ENCODE measurements around the gene DMD. TPM values are rescaled to one million over a fixed set of nuclear protein-coding genes. Genes with fewer than 3 reads are reported as not detected.
"Not testable (repeated sequence)": the region's sequence is repeated elsewhere in the genome, so short reads cannot be mapped to it uniquely, and the experiment has no call there.

DMD gene
- polyA plus RNA-seq, 3 donors = 17.3 to 18.8 (median 18.0) TPM

DNA sequence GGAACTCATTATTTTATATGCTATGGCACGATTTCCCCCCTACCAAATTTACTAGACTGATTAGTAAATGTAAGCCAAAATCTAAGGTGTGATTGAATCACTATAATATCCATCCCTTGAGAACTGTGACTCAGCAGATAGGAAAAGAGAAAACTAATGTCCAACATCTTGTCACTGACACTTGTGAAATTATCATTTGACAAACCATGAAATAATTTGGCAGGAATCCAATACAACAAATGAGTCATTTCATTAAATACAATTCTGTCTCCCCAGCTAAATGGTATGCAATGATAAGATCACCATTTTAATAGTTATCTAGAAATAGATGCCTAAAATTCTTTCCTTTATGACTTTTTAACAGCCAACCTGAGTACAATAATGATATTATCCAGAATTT lies 462.3 kb downstream of the DMD start:
- no peak for DNase-seq (ENCODE audit: extremely low read depth in 1 of 11, low read depth in 9 of 11, low spot score in 4 of 11)

GRCh38 chrX:32745323-32745722 lies 466.0 kb downstream of the DMD start:
- DNase-seq (ENCODE audit: extremely low read depth in 1 of 11, low read depth in 9 of 11, low spot score in 4 of 11) = no peak

DNA sequence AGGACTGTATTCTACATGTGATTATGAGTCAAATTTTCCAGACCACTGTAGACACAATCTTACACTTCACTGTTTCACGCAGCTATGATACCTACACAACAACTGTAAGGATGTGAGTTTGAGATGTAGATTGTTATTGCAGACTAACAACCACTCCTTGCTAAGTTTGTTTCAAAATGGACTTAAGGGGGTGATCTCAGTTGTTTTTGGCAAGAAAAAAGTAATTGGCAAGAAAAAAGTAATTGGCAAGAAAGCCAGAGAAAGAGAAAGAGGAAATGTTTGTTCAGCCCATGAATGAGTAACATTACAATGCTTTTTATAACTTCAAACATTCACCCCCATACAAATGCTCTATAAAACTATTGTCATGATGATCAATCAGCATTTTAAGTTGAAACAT lies 466.4 kb downstream of the DMD start:
- no peak for DNase-seq (ENCODE audit: extremely low read depth in 1 of 11, low read depth in 9 of 11, low spot score in 4 of 11)

- no peak for DNase-seq (ENCODE audit: extremely low read depth in 1 of 11, low read depth in 9 of 11, low spot score in 4 of 11)
Measured at GRCh38 chrX:32741910-32742309, 469.4 kb downstream of the DMD start.

DNA sequence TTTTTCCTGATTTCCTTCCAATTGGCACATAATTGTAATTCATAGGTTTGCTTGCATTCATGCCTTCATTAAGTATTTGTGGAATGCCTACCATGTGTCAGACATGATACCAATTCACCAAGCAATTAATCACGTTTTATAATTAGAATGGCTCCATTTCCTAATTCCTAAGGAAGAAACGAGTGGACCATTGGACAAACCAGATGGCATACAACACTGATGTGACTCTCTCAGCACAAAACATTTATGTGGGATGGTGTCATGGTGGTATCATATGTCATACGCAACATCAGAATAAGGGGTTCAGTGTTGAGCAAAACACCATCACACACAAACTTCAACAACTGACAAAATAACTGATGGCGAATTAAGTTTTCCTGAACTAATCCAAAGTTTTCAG lies 502.8 kb downstream of the DMD start:
- DNase-seq (ENCODE audit: extremely low read depth in 1 of 11, low read depth in 9 of 11, low spot score in 4 of 11) = no peak

GRCh38 chrX:32705385-32705784 lies 506.0 kb downstream of the DMD start:
- DNase-seq (ENCODE audit: extremely low read depth in 1 of 11, low read depth in 9 of 11, low spot score in 4 of 11) = not testable (repeated sequence)

DNA sequence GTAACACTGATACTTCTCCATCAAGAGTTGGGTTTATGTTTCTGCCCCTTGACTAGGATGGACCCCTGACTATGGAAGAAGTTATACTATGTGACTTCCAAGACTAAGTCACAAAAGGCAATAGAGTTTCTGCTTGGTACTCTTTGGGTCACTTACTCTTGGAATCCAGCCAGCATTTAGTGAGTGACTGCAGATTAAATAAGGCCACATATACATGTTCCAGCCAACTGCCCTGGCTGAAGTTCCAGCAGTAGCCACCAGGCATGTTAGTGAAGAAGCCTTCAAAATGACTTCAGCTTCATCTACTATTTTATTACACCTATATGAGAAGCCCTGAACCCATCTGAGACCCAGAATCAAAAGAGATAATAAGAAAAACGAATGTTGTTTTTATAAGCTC lies 524.0 kb downstream of the DMD start:
- DNase-seq (ENCODE audit: extremely low read depth in 1 of 11, low read depth in 9 of 11, low spot score in 4 of 11) = no peak

DNA sequence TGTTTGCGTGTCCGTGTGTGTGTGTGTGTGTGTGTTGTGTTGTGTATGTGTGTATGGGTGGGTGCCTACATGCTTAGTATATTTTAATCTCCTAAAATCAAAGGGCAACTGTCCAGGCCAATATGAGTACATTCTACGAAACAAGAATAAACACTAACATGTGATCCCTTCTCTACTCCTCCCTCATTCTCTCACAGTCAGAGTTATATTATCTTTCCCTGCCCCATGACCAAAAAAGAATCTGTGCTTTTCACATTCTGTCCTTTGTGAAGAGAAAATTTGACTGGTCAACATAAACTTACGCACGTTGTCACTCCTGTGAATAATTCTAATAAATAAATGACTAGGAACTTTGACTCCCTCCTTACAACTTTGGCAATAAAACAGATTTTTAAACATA lies 532.9 kb downstream of the DMD start:
- DNase-seq (ENCODE audit: extremely low read depth in 1 of 11, low read depth in 9 of 11, low spot score in 4 of 11) = no peak

DNA sequence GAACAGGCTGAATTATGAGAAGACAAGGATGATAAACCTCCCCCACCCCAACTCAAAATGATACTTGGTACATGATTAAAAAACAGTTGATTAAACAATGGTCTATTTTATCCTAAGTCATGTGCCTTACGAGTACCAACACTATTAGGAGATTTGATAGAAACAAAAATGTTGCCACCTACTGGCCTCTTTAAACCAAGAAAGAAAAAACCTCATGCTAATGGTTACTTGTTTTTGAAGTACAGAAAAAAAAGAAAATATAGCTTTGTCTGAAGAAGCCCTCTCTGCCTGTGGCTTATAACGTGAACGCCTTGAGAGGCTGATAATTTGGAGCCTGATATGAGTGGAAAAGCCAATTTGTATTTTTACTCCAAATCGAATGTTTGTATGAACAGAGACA lies 538.2 kb downstream of the DMD start:
- DNase-seq (ENCODE audit: extremely low read depth in 1 of 11, low read depth in 9 of 11, low spot score in 4 of 11) = peak in 2 of 11 donors; percentile 0 to 1

DNA sequence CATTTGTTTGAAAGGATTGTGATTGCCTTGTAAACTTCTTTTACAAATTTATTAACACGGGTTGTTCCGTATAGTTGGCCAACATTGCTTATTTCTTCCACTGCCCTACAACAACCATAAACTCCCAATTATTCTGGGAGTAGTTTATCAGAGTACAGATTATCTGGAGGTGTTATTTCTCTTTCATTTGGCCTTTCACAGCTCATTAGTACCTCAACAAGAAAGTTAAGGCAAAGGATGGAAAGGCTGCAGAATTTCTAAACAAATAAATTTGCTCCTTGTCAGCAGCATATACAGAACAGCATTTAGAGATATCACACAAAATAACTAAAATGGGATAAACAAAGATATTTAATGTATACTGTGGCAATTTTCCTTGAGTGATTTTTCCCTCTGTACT lies 548.8 kb downstream of the DMD start:
- no peak for DNase-seq (ENCODE audit: extremely low read depth in 1 of 11, low read depth in 9 of 11, low spot score in 4 of 11)

- no peak for DNase-seq (ENCODE audit: extremely low read depth in 1 of 11, low read depth in 9 of 11, low spot score in 4 of 11)
Measured at GRCh38 chrX:32644476-32645245, 566.7 kb downstream of the DMD start.

GRCh38 chrX:32642283-32642682 lies 569.1 kb downstream of the DMD start:
- no peak for DNase-seq (ENCODE audit: extremely low read depth in 1 of 11, low read depth in 9 of 11, low spot score in 4 of 11)

DNA sequence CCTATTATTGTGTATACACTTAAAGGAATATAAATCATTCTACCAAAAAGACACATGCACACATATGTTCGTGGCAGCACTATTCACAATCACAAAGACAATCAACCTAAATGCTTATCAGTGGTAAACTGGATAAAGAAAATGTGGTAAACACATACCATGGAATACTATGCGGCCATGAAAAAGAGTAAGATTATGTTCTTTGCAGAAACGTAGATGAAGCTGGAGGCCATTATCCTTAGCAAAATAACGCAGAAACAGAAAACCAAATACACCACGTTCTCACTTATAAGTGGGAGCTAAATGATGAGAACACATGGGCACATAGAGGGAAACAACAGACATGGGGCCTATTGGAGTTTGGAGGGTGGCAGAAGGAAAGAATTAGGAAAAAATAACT lies 593.2 kb downstream of the DMD start:
- no peak for DNase-seq (ENCODE audit: extremely low read depth in 1 of 11, low read depth in 9 of 11, low spot score in 4 of 11)

DNA sequence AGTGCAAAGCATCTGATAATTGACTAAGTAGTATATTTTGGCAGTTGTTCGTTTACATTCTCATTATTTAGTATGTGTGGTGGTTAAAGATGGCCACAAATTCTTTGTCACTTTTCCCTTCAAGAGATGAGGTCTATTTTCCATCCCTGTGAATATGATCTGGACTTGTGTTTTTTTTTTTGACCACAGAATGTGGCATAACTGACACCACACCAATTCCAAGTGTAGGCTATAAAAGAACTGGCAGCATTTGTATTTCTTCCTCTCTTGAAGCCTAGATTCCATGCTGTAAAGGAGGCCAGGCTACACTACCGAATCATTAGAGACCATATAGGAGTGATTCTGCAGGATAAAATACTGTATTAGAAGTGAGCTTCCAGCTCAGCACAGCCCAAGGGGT lies 596.6 kb downstream of the DMD start:
- no peak for DNase-seq (ENCODE audit: extremely low read depth in 1 of 11, low read depth in 9 of 11, low spot score in 4 of 11)

- DNase-seq (ENCODE audit: extremely low read depth in 1 of 11, low read depth in 9 of 11, low spot score in 4 of 11) = no peak
Measured at GRCh38 chrX:32599156-32599555, 612.2 kb downstream of the DMD start.

GRCh38 chrX:32598707-32599106 lies 612.6 kb downstream of the DMD start:
- no peak for DNase-seq (ENCODE audit: extremely low read depth in 1 of 11, low read depth in 9 of 11, low spot score in 4 of 11)

DNA sequence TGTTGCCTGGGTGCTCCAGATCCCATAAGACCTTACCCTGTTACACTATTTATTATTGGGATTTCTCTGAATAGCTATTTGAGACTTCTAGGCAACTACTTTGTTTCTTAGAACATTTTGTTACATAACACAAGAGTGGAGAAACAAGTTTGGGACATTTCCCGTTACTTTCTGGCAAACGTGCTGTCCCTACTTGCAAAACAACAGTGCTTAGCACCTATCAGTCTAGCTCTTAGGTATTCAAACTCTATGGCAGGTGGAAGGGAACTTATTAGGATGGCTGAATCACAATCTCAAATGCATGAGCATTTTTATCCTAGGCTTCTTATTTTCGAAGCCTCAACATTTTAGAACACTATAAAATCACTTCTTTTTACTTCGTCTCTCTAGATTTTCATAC lies 613.6 kb downstream of the DMD start:
- no peak for DNase-seq (ENCODE audit: extremely low read depth in 1 of 11, low read depth in 9 of 11, low spot score in 4 of 11)

GRCh38 chrX:32592786-32593185 lies 618.6 kb downstream of the DMD start:
- no peak for DNase-seq (ENCODE audit: extremely low read depth in 1 of 11, low read depth in 9 of 11, low spot score in 4 of 11)

DNA sequence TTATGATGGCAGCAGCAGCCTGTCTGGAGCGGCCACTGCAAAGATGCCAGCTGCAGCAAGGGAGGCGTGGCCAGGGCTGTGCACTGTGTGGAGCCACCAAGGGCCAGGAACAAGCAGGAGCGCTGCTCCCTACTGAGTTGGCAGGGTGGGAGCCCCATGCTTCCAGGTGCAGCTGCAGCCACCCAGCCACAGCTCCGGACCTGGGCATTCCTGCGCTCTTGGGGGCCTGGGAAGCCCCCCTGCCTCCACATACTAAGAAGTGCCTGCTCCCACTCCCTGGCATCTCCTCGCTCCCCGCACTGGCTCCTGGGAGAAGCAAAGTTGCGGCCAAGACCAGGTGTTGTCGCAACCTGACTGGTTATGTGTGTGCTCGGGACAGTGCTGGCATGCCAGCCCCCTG lies 619.8 kb downstream of the DMD start:
- DNase-seq (ENCODE audit: extremely low read depth in 1 of 11, low read depth in 9 of 11, low spot score in 4 of 11) = no peak

DNA sequence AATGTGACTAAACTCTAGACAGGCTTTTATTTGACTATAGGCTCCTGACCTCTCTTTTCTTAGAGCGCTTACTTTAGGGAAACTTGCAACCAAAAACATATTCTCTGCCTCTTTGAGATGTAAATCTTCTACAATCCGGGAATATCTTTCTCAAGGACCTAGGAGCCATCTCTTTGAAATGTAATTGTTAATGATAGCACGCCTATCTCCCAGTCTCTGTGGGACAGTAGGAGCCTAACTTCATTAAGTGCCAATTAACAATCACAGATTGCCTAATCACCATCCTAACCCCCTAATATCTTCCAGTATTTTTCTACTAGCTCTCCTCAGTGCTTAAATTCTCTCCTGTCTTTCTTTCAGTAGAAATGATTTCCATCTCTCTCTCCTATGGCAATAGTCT lies 628.6 kb downstream of the DMD start:
- DNase-seq (ENCODE audit: extremely low read depth in 1 of 11, low read depth in 9 of 11, low spot score in 4 of 11) = no peak

DNA sequence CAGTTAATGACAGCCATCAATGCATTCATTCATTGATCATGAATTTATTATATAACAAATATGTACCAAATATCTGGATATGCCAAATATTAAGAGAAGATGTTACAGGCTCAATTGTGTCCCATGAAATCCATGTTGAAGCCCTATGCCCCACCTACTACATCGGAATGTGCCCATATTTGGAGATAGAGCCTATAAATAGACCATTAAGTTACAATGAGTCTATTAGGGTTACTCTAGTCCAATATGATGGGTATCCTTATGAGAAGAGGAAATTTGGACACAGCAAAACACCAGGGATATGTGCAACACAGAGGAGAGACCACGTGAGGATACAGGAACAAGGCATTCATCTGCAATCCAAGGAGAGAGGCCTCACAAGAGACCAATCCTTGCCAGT lies 634.5 kb downstream of the DMD start:
- no peak for DNase-seq (ENCODE audit: extremely low read depth in 1 of 11, low read depth in 9 of 11, low spot score in 4 of 11)
